ENCODE data around the gene GTF2H1.

DNA sequence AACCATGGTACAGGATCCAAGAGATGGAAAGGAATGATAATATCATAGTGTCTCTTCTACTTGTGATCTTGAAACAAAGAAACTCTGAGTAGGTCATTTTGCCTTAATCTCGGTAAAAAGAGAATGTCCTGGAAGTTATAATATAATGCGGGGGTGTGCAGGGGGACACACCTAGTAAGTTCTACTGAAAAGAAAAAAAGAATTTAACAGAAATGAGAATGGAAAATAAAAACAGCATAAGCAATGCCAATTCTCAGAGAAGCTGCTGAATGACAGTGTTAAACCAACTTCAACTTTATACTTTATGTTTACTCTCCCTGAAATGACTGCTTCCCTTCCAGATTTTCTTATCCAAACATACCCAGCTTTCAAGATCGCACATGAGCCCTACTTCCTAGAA is 2.5 kb upstream of the GTF2H1 start:
- TF ChIP-seq, protein P1, sequence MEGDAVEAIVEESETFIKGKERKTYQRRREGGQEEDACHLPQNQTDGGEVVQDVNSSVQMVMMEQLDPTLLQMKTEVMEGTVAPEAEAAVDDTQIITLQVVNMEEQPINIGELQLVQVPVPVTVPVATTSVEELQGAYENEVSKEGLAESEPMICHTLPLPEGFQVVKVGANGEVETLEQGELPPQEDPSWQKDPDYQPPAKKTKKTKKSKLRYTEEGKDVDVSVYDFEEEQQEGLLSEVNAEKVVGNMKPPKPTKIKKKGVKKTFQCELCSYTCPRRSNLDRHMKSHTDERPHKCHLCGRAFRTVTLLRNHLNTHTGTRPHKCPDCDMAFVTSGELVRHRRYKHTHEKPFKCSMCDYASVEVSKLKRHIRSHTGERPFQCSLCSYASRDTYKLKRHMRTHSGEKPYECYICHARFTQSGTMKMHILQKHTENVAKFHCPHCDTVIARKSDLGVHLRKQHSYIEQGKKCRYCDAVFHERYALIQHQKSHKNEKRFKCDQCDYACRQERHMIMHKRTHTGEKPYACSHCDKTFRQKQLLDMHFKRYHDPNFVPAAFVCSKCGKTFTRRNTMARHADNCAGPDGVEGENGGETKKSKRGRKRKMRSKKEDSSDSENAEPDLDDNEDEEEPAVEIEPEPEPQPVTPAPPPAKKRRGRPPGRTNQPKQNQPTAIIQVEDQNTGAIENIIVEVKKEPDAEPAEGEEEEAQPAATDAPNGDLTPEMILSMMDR (IDR thresholded peaks at IDR 0.05): no peak
- TF ChIP-seq ZFX (IDR thresholded peaks at IDR 0.05; ENCODE audit: borderline replicate concordance): no peak

All from 22Rv1 (cell line).